ENCODE measurements around the gene SLC44A1.

- TF ChIP-seq EZH2 (IDR thresholded peaks at IDR 0.05; ENCODE audit: insufficient read depth, poor library complexity, severe bottlenecking) = no peak
- no peak for TF ChIP-seq EZH2phosphoT487 (IDR thresholded peaks at IDR 0.05; ENCODE audit: insufficient read depth, low read depth)
Observed at GRCh38 chr9:105443121-105443520, 198.7 kb downstream of the SLC44A1 start.

Measured in GM23248 (cell line).